Suprapubic skin (tissue), 4 donors: ENCODE data around the gene SLC33A1.
"Not testable (repeated sequence)": the region's sequence is repeated elsewhere in the genome, so short reads cannot be mapped to it uniquely, and the experiment has no call there.

Experiments
- CTCF ChIP-seq, 2 donors: fragments of 200-600 bp in 1 of 2; fragments of 450-650 bp in 1 of 2; sonication (generic) in 1 of 2; IDR thresholded peaks; one replicate each; pipeline ENCODE4 v1.5.1; 2016 to 2019; ENCODE audit warnings: antibody characterized with exemption in 2 of 2, mild to moderate bottlenecking in 1 of 2, moderate library complexity in 1 of 2
- EP300 ChIP-seq: sonication (generic); formaldehyde crosslinking; IDR thresholded peaks from one replicate; pipeline ENCODE4 v1.6.1; 2017; ENCODE audit warnings: antibody characterized with exemption
- POLR2AphosphoS5 ChIP-seq, 3 donors: sonication (generic); formaldehyde crosslinking; IDR thresholded peaks; one replicate each; pipeline ENCODE4 v1.6.1; 2017; ENCODE audit warnings: antibody characterized with exemption in 3 of 3

DNA sequence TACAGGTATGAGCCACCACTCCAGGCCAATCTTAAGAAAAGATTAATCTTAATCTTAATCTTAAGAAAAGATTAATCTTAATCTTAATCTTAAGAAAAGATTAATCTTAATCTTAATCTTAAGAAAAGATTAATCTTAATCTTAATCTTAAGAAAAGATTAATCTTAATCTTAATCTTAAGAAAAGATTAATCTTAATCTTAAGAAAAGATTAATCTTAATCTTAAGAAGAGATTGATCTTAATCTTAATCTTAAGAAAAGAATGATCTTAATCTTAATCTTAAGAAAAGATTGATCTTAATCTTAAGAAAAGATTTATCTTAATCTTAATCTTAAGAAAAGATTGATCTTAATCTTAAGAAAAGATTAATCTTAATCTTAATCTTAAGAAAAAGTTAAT is 41.0 kb downstream of the SLC33A1 start:
- TF ChIP-seq EP300; POLR2AphosphoS5 (IDR thresholded peaks at IDR 0.05); CTCF (IDR thresholded peaks at IDR 0.05): not testable (repeated sequence)
